Measurements from ENCODE around the gene GNLY.

DNA sequence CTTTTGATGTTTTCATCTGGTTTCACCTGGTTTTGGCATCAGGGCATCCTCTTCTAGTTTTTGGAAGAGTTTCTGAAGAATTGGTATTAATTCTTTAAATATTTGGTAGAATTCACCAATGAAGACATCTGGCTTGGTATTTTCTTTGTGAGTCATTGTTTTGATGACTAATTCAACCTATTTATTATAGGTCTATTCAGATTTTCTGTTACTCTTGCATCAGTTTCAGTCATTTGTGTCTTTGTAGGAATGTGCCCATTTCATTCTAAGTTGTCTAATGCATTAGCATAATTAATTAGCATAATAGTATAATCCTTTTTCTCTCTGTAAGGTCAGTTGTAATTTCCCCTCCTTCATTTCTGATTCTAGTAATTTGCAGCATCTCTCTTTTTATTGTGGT is 8.0 kb downstream of the GNLY start:
- TF ChIP-seq CTCF (IDR thresholded peaks at IDR 0.05) (no peak), POLR2A (IDR thresholded peaks at IDR 0.05) (no peak)

All from Peyer's patch (tissue), 4 donors.